ENCODE measurements around the gene INCENP.

The INCENP gene

GRCh38 chr11:62141111-62142042 lies 17.6 kb downstream of the INCENP start:
- no peak for DNase-seq (ENCODE audit: low read depth in 3 of 3)

- DNase-seq (ENCODE audit: low read depth in 3 of 3): no peak
Observed at GRCh38 chr11:62142043-62142375, 18.2 kb downstream of the INCENP start.

- DNase-seq (ENCODE audit: low read depth in 3 of 3): no peak
Observed at GRCh38 chr11:62142921-62143320, 19.1 kb downstream of the INCENP start.

- DNase-seq (ENCODE audit: low read depth in 3 of 3): no peak
Observed at GRCh38 chr11:62143727-62144126, 19.9 kb downstream of the INCENP start.

- DNase-seq (ENCODE audit: low read depth in 3 of 3): no peak
Observed at GRCh38 chr11:62144641-62145255, 20.9 kb downstream of the INCENP start.

- no peak for DNase-seq (ENCODE audit: low read depth in 3 of 3)
Observed at GRCh38 chr11:62145261-62145871, 21.6 kb downstream of the INCENP start.

GRCh38 chr11:62146476-62147200 lies 22.8 kb downstream of the INCENP start:
- no peak for DNase-seq (ENCODE audit: low read depth in 3 of 3)

- DNase-seq (ENCODE audit: low read depth in 3 of 3): no peak
Observed at GRCh38 chr11:62147545-62147944, 23.7 kb downstream of the INCENP start.

GRCh38 chr11:62148271-62148980 lies 24.6 kb downstream of the INCENP start:
- no peak for DNase-seq (ENCODE audit: low read depth in 3 of 3)

GRCh38 chr11:62149986-62150886 lies 26.4 kb downstream of the INCENP start:
- DNase-seq (ENCODE audit: low read depth in 3 of 3): no peak

- no peak for DNase-seq (ENCODE audit: low read depth in 3 of 3)
Observed at GRCh38 chr11:62150887-62151736, 27.3 kb downstream of the INCENP start.

GRCh38 chr11:62151737-62152102 lies 27.9 kb downstream of the INCENP start:
- no peak for DNase-seq (ENCODE audit: low read depth in 3 of 3)

GRCh38 chr11:62152245-62153086 lies 28.7 kb downstream of the INCENP start:
- no peak for DNase-seq (ENCODE audit: low read depth in 3 of 3)

GRCh38 chr11:62153087-62153395 lies 29.2 kb downstream of the INCENP start:
- DNase-seq (ENCODE audit: low read depth in 3 of 3): no peak

GRCh38 chr11:62153617-62154016 lies 29.8 kb downstream of the INCENP start:
- no peak for DNase-seq (ENCODE audit: low read depth in 3 of 3)

- no peak for DNase-seq (ENCODE audit: low read depth in 3 of 3)
Observed at GRCh38 chr11:62157603-62158002, 33.8 kb downstream of the INCENP start.

- DNase-seq (ENCODE audit: low read depth in 3 of 3): no peak
Observed at GRCh38 chr11:62166371-62166770, 42.6 kb downstream of the INCENP start.

- no peak for DNase-seq (ENCODE audit: low read depth in 3 of 3)
Observed at GRCh38 chr11:62169448-62169847, 45.6 kb downstream of the INCENP start.

GRCh38 chr11:62169935-62170334 lies 46.1 kb downstream of the INCENP start:
- DNase-seq (ENCODE audit: low read depth in 3 of 3): no peak
